Epidermal melanocyte (primary cell): ENCODE data around the gene ADO.

Experiments
- DNase-seq: peaks from one replicate; pipeline ENCODE4 v3.0.0; 2011; ENCODE audit warnings: low spot score; ENCODE audit not compliant: insufficient read length

ADO gene

GRCh38 chr10:62792261-62792660 is 12.3 kb upstream of the ADO start:
- DNase-seq = no peak

DNA sequence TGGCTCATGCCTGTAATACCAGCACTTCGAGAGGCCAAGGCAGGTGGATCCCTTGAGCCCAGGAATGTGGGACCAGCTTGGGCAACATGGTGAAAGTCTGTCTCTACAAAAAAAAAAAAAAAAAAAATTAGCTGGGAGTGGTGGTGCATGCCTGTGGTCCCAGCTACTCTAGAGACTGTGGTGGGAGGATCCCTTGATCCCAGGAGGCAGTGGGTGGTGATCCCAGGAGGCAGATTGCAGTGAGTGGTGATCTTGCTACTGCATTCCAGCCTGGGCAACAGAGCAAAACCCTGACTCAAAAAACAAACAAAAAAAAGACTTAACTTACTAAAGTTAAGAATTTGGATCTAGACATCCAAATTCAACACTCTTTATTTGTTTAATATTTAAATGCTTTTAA is 10.2 kb upstream of the ADO start:
- DNase-seq = no peak

GRCh38 chr10:62795100-62795499 is 9.4 kb upstream of the ADO start:
- DNase-seq = no peak

GRCh38 chr10:62795762-62796161 is 8.8 kb upstream of the ADO start:
- DNase-seq = no peak

- DNase-seq = no peak
Measured at GRCh38 chr10:62796896-62797295, 7.6 kb upstream of the ADO start.

- no peak for DNase-seq
Measured at GRCh38 chr10:62801871-62802270, 2.6 kb upstream of the ADO start.

DNA sequence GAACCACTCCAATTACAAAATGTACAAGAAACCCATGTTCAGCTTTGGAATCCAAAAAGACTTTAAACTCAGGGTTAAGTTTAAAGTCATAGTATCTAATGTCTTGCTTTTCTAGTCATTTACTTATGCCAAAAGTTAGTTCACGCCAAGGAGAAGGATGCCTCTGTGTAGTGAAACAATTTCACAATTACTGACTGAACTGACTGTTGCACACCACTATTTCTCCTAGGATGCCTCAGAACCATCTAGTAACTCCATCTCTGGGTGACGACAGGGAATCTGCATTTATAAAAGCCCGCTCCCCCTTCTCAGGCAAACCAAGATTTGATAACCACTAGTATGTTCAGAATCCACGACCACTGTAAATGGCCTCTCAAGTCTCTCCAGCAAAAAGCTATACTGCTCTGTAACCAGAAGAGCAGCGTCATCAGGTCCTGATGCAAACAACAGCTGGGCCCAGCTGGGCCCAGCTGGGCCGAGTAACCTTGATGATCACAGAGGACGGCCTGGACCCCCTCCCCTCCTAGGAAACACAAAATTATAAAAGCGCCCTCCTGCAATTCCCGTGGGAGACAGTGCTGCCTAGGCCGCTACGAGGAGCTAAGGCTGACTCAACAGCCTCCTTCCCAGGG is 680 bp upstream of the ADO start:
- DNase-seq = no peak

DNA sequence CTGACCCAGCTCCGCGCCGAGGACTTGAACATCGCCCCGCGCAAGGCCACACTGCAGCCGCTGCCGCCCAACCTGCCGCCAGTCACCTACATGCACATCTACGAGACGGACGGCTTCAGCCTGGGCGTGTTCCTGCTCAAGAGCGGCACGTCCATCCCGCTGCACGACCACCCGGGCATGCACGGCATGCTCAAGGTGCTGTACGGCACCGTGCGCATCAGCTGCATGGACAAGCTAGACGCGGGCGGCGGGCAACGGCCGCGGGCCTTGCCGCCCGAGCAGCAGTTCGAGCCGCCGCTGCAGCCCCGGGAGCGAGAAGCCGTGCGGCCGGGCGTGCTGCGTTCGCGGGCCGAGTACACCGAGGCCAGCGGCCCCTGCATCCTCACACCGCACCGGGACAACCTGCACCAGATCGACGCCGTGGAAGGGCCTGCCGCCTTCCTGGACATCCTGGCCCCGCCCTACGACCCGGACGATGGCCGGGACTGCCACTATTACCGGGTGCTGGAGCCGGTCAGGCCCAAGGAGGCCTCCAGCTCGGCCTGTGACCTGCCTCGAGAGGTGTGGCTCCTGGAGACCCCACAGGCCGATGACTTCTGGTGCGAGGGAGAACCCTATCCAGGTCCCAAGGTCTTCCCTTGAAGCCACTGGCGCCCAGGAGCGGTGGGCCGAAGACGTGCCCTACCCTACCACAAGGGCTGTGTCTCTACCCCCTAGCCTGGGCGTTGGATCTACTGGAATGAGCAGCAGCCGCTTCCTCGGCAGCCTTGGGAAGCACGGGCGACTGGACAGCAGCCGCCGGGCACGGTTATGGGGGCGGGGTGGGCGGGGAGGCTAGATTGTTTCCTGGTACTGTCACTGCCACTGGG is 945 bp downstream of the ADO start:
- DNase-seq = no peak

DNA sequence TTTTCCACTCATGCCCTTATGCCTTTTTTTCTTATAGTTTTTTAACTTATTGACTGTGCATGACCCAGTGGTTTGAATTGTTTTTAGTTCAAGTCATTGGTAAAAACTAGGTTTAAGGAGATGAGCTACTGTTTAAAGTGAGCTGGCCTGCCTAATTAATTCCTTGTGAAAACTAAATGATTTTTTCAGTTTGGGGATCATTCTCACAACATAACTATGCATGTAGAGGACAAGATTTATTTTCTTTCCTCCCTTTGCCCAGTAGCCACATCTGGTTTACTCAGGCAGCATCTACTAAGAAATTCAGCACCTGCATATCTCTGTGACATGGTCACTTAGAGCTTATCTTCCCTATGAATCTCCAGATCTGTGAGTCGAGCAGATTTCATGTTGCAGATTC is 1.7 kb downstream of the ADO start:
- no peak for DNase-seq

- no peak for DNase-seq
Measured at GRCh38 chr10:62810156-62810902, 5.8 kb downstream of the ADO start.

- no peak for DNase-seq
Measured at GRCh38 chr10:62811159-62811875, 6.8 kb downstream of the ADO start.

- DNase-seq = no peak
Measured at GRCh38 chr10:62812672-62813439, 8.3 kb downstream of the ADO start.

DNA sequence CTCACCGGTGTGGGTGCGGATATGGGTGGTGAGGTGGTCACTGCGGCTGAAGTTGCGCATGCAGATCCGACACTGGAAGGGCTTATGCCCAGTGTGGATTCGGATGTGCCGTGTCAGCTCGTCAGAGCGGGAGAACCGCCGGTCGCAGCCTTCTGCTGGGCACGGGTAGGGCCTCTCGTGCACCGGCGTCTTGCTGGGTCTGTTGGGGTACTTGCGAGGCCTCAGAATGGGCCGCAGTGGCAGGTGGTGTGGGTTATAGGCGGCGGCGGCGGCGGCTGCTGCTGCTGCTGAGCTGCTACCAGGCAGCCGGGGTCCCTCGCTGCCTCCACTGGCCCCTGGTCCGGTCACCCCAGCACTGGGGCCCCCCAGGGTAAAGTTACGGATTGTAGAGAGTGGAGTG is 8.9 kb downstream of the ADO start:
- DNase-seq = no peak

DNA sequence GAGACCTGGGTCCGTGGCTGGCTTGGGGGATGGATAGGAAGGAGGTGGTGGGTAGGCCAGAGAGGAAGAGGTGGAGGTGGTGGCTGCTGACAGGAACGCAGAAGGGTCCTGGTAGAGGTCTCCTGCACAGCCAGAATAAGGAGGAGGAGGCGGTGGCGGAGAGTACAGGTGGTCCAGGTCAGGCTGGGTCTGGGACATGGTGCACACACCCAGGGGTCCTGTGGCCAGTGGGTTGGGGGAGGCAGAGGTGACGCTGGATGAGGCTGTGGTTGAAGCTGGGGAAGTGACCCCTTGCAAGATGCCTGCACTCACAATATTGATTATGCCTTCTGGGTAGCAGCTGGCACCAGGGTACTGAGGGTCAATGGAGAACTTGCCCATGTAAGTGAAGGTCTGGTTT is 9.5 kb downstream of the ADO start:
- no peak for DNase-seq

GRCh38 chr10:62814756-62815380 is 10.3 kb downstream of the ADO start:
- DNase-seq = no peak

GRCh38 chr10:62815381-62816075 is 11.0 kb downstream of the ADO start:
- DNase-seq = no peak

DNA sequence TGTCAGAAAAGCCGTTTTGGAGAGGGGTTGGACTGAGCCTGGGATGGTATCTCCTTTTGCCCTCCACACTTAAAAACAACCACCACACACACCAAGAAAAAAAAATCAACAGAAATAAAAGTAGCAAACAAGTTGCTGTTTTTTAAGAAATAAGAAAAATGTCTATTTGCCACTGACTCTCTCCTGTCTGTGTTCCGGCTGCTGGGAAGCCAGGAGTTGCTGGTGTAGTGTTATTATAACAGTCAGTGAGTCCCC is 11.5 kb downstream of the ADO start:
- no peak for DNase-seq

GRCh38 chr10:62816331-62817120 is 12.0 kb downstream of the ADO start, which contains the start of gene EGR2:
Gene EGR2, minus strand, starts transcription at chr10:62816366. Its CDS starts 337 bp downstream, at chr10:62816029.
- DNase-seq = peak; percentile 96

- DNase-seq = no peak
Measured at GRCh38 chr10:62817121-62817765, 12.7 kb downstream of the ADO start.
